GM19035 (cell line): ENCODE data around the gene TUBB6.

Experiments
- ATAC-seq: cut with Tn5 transposase; IDR thresholded peaks from one replicate; pipeline ENCODE4 v1.9.1; 2021; ENCODE audit not compliant: unreplicated experiment

TUBB6 gene

GRCh38 chr18:12290086-12290485 is 18.0 kb upstream of the TUBB6 start:
- ATAC-seq = no peak

- no peak for ATAC-seq
Measured at GRCh38 chr18:12291161-12291560, 16.9 kb upstream of the TUBB6 start.

GRCh38 chr18:12291690-12292089 is 16.4 kb upstream of the TUBB6 start:
- ATAC-seq = no peak

- no peak for ATAC-seq
Measured at GRCh38 chr18:12293831-12294230, 14.2 kb upstream of the TUBB6 start.

- ATAC-seq = no peak
Measured at GRCh38 chr18:12295389-12296086, 12.5 kb upstream of the TUBB6 start.

GRCh38 chr18:12296087-12296403 is 12.0 kb upstream of the TUBB6 start:
- no peak for ATAC-seq

- ATAC-seq = no peak
Measured at GRCh38 chr18:12296457-12296856, 11.6 kb upstream of the TUBB6 start.

GRCh38 chr18:12299862-12300261 is 8.2 kb upstream of the TUBB6 start:
- ATAC-seq = no peak

- ATAC-seq = no peak
Measured at GRCh38 chr18:12301263-12302005, 6.6 kb upstream of the TUBB6 start.

GRCh38 chr18:12302391-12303147 is 5.5 kb upstream of the TUBB6 start:
- ATAC-seq = no peak

- ATAC-seq = no peak
Measured at GRCh38 chr18:12304351-12305210, 3.5 kb upstream of the TUBB6 start.

- ATAC-seq = no peak
Measured at GRCh38 chr18:12305211-12305610, 2.8 kb upstream of the TUBB6 start.

- no peak for ATAC-seq
Measured at GRCh38 chr18:12305930-12306629, 2.0 kb upstream of the TUBB6 start.

- no peak for ATAC-seq
Measured at GRCh38 chr18:12306752-12307700, 1.0 kb upstream of the TUBB6 start.

GRCh38 chr18:12308386-12309100 is 502 bp downstream of the TUBB6 start:
- ATAC-seq = no peak

GRCh38 chr18:12309683-12310198 is 1.7 kb downstream of the TUBB6 start:
- no peak for ATAC-seq

- ATAC-seq = no peak
Measured at GRCh38 chr18:12310762-12311161, 2.7 kb downstream of the TUBB6 start.

GRCh38 chr18:12312976-12313375 is 4.9 kb downstream of the TUBB6 start:
- ATAC-seq = no peak
